ENCODE measurements around the gene TENM3. TPM values are rescaled to one million over a fixed set of nuclear protein-coding genes. Genes with fewer than 3 reads are reported as not detected.

Gene TENM3
- total and polyA plus RNA-seq, 12 donors = 0.20 to 6.6 (median 3.5) TPM

GRCh38 chr4:182273191-182273935, 30.2 kb downstream of the TENM3 start:
- Histone ChIP-seq H3K4me3 (no peak overlapping the region), H3K9me3 (peaks cover 0 to 4% (median 0%) of the 10 kb centered on the region in 11 donors), H3K27ac (no peak overlapping the region), H3K36me3 (no peaks in the 10 kb centered on the region), H3K27me3 (no peaks in the 10 kb centered on the region), H3K4me1 (peaks cover 0 to 15% (median 0%) of the 10 kb centered on the region in 9 donors)
- ATAC-seq (no peak), DNase-seq (no peak)
- TF ChIP-seq, protein P1, sequence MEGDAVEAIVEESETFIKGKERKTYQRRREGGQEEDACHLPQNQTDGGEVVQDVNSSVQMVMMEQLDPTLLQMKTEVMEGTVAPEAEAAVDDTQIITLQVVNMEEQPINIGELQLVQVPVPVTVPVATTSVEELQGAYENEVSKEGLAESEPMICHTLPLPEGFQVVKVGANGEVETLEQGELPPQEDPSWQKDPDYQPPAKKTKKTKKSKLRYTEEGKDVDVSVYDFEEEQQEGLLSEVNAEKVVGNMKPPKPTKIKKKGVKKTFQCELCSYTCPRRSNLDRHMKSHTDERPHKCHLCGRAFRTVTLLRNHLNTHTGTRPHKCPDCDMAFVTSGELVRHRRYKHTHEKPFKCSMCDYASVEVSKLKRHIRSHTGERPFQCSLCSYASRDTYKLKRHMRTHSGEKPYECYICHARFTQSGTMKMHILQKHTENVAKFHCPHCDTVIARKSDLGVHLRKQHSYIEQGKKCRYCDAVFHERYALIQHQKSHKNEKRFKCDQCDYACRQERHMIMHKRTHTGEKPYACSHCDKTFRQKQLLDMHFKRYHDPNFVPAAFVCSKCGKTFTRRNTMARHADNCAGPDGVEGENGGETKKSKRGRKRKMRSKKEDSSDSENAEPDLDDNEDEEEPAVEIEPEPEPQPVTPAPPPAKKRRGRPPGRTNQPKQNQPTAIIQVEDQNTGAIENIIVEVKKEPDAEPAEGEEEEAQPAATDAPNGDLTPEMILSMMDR (IDR thresholded peaks at IDR 0.05) = no peak
- WGBS, 2 donors = 68 to 79% methylated on average over 11 of the region's 11 CpGs
- intact Hi-C loops (cut with DNase I) = no loop called here

- no peak overlapping the region for H3K4me3 ChIP-seq
- H3K36me3 ChIP-seq = no peaks in the 10 kb centered on the region
- DNase-seq (no peak), ATAC-seq (no peak)
- H3K27ac ChIP-seq = no peak overlapping the region
- intact Hi-C loops (cut with DNase I) = no loop called here
- H3K4me1 ChIP-seq = peaks cover 0 to 15% (median 0%) of the 10 kb centered on the region in 9 donors
- H3K27me3 ChIP-seq = no peaks in the 10 kb centered on the region
- TF ChIP-seq, protein P1 (IDR thresholded peaks at IDR 0.05) = no peak
- 20 to 27% methylated on average over 11 of the region's 11 CpGs for WGBS, 2 donors
- no peaks in the 10 kb centered on the region for H3K9me3 ChIP-seq
Observed at GRCh38 chr4:182276210-182277109, 33.3 kb downstream of the TENM3 start.

DNA sequence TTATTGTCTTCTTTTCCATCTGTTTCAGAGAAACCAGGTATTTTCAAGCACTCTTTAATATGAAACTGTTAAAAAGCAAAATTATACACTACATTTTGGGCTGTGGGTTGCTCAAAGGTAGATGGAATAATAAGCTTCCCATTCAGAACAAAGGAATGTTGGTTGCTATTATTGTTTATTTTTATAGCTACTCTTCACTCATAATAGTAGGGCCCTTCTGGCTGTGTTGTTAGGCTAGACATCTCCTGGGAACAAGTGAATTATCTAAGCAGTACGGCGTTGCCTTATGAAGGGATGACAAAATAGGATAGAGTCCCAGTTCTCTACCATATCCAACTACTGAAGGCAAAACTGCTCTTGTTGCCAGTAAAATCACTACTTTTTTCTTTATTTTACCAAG, 34.2 kb downstream of the TENM3 start:
- Histone ChIP-seq H3K36me3 (no peaks in the 10 kb centered on the region), H3K9me3 (no peaks in the 10 kb centered on the region), H3K27ac (no peak overlapping the region), H3K27me3 (no peaks in the 10 kb centered on the region), H3K4me1 (peaks cover 0 to 15% (median 0%) of the 10 kb centered on the region in 9 donors), H3K4me3 (no peak overlapping the region)
- intact Hi-C loops (cut with DNase I) = no loop called here
- peak in 1 of 8 donors; percentile 14 for ATAC-seq
- DNase-seq = no peak
- WGBS, 2 donors = 23 to 54% methylated on average over 2 of the region's 2 CpGs
- TF ChIP-seq, protein P1 (IDR thresholded peaks at IDR 0.05) = no peak

GRCh38 chr4:182278729-182279128, 35.5 kb downstream of the TENM3 start:
- TF ChIP-seq, protein P1 (IDR thresholded peaks at IDR 0.05) = no peak
- no peak for ATAC-seq
- no peak for DNase-seq
- intact Hi-C loops (cut with DNase I) = no loop called here
- Histone ChIP-seq H3K9me3 (no peaks in the 10 kb centered on the region), H3K27me3 (no peaks in the 10 kb centered on the region), H3K27ac (no peak overlapping the region), H3K4me3 (no peak overlapping the region), H3K36me3 (no peaks in the 10 kb centered on the region), H3K4me1 (peaks cover 0 to 15% (median 0%) of the 10 kb centered on the region in 9 donors)
- 90 to 95% methylated on average over 11 of the region's 11 CpGs for whole genome bisulfite sequencing, 2 donors
